Cortex of kidney (tissue), 1 donor: Measurements from ENCODE around the gene GATD1.

ENCODE experiments used
- DNase-seq: peaks from one replicate; lab custom pipeline; 2025; lab: John Stamatoyannopoulos, UW

GATD1 gene

GRCh38 chr11:812390-812789, 35.1 kb upstream of the GATD1 start:
- no peak for DNase-seq

GRCh38 chr11:811446-812245, 34.4 kb upstream of the GATD1 start:
- DNase-seq, result no peak

GRCh38 chr11:810040-810567, 32.8 kb upstream of the GATD1 start:
- no peak for DNase-seq

GRCh38 chr11:809287-810039, 32.2 kb upstream of the GATD1 start, which contains the start of gene RPLP2:
TSS of gene RPLP2 (plus strand) at chr11:809967. CDS start at chr11:810235, 268 bp downstream.
- peak; percentile 97 for DNase-seq

GRCh38 chr11:808427-809286, 31.4 kb upstream of the GATD1 start:
- DNase-seq, result no peak

- no peak for DNase-seq
These were observed 27.3 kb upstream of the GATD1 start for GRCh38 chr11:804599-804964.

GRCh38 chr11:803770-804598, 26.7 kb upstream of the GATD1 start:
- no peak for DNase-seq

GRCh38 chr11:803467-803742, 26.1 kb upstream of the GATD1 start:
- DNase-seq, result no peak

GRCh38 chr11:802693-803466, 25.6 kb upstream of the GATD1 start:
- no peak for DNase-seq

- DNase-seq, result no peak
These were observed 24.8 kb upstream of the GATD1 start for GRCh38 chr11:802018-802617.

GRCh38 chr11:801097-801780, 24.0 kb upstream of the GATD1 start:
- DNase-seq, result no peak

GRCh38 chr11:800473-800872, 23.2 kb upstream of the GATD1 start:
- no peak for DNase-seq

- DNase-seq, result no peak
These were observed 22.5 kb upstream of the GATD1 start for GRCh38 chr11:799641-800316.

- no peak for DNase-seq
These were observed 20.9 kb upstream of the GATD1 start, which contains the start of gene SLC25A22 for GRCh38 chr11:798093-798713. TSS of gene SLC25A22 (minus strand) at chr11:798281. CDS start at chr11:795006, 3,275 bp downstream.

GRCh38 chr11:797296-798092, 20.2 kb upstream of the GATD1 start:
- no peak for DNase-seq

- DNase-seq, result no peak
These were observed 19.4 kb upstream of the GATD1 start for GRCh38 chr11:796565-797295.
